Measurements from ENCODE around the gene SLC38A4. TPM values are rescaled to one million over a fixed set of nuclear protein-coding genes. Genes with fewer than 3 reads are reported as not detected.
"Not testable (repeated sequence)": the region's sequence is repeated elsewhere in the genome, so short reads cannot be mapped to it uniquely, and the experiment has no call there.

Gene SLC38A4
- total RNA-seq, 1 donor from 2014 or later: 1.9 TPM

- TF ChIP-seq, protein P1, sequence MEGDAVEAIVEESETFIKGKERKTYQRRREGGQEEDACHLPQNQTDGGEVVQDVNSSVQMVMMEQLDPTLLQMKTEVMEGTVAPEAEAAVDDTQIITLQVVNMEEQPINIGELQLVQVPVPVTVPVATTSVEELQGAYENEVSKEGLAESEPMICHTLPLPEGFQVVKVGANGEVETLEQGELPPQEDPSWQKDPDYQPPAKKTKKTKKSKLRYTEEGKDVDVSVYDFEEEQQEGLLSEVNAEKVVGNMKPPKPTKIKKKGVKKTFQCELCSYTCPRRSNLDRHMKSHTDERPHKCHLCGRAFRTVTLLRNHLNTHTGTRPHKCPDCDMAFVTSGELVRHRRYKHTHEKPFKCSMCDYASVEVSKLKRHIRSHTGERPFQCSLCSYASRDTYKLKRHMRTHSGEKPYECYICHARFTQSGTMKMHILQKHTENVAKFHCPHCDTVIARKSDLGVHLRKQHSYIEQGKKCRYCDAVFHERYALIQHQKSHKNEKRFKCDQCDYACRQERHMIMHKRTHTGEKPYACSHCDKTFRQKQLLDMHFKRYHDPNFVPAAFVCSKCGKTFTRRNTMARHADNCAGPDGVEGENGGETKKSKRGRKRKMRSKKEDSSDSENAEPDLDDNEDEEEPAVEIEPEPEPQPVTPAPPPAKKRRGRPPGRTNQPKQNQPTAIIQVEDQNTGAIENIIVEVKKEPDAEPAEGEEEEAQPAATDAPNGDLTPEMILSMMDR (IDR thresholded peaks at IDR 0.05): no peak
- ATAC-seq (no peak), DNase-seq (no peak)
- H3K27ac ChIP-seq: no peak overlapping the region
- H3K4me3 ChIP-seq: no peak overlapping the region
- H3K4me1 ChIP-seq: no peaks in the 10 kb centered on the region
- intact Hi-C loops (cut with DNase I): no loop called here
- no peaks in the 10 kb centered on the region for H3K36me3 ChIP-seq
- no peaks in the 10 kb centered on the region for H3K27me3 ChIP-seq
- H3K9me3 ChIP-seq: peaks cover 13% of the 10 kb centered on the region
Observed at GRCh38 chr12:46858368-46858767, 32.6 kb upstream of the SLC38A4 start.

GRCh38 chr12:46857486-46857885 lies 31.7 kb upstream of the SLC38A4 start:
- H3K27me3 ChIP-seq: no peaks in the 10 kb centered on the region
- no peak overlapping the region for H3K4me3 ChIP-seq
- TF ChIP-seq, protein P1 (IDR thresholded peaks at IDR 0.05): no peak
- H3K4me1 ChIP-seq: no peaks in the 10 kb centered on the region
- DNase-seq (no peak), ATAC-seq (no peak)
- intact Hi-C loops (cut with DNase I): no loop called here
- no peak overlapping the region for H3K27ac ChIP-seq
- no peaks in the 10 kb centered on the region for H3K36me3 ChIP-seq
- peaks cover 13% of the 10 kb centered on the region for H3K9me3 ChIP-seq

DNA sequence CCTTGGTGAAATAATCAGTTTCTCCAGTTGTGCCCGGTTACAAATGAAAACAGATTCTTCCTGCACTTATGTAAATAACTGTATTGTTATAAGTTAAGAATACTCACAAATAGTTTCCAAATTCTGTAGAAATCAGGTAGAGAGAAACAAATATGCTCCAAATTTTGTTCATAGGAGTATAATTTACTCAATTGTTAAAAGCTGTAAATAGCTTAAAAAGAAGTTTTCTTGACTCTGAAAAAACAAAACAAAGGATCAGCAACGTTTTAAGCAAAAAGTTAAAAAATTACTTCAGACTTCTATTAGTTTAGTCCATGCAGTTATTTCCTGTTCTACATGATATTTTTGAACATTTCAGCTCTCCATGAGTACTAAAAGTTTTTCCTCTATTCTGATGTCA lies 30.0 kb upstream of the SLC38A4 start:
- no peak for ATAC-seq
- H3K4me1 ChIP-seq: no peaks in the 10 kb centered on the region

DNA sequence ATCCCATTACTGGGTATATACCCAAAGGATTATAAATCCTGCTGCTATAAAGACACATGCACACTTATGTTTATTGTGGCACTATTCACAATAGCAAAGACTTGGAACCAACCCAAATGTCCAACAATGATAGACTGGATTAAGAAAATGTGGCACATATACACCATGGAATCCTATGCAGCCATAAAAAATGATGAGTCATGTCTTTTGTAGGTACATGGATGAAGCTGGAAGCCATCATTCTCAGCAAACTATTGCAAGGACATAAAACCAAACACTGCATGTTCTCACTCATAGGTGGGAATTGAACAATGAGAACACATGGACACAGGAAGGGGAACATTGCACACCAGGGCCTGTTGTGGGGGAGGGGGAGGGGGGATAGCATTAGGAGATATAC lies 28.4 kb upstream of the SLC38A4 start:
- intact Hi-C loops (cut with DNase I): not testable (repeated sequence)

More for the DNA sequence above, 30.0 kb upstream of the SLC38A4 start:
- DNase-seq: no peak
- H3K9me3 ChIP-seq: peaks cover 13% of the 10 kb centered on the region
- H3K27me3 ChIP-seq: no peaks in the 10 kb centered on the region
- H3K36me3 ChIP-seq: no peaks in the 10 kb centered on the region
- no peak overlapping the region for H3K27ac ChIP-seq
- intact Hi-C loops (cut with DNase I): no loop called here
- TF ChIP-seq, protein P1 (IDR thresholded peaks at IDR 0.05): no peak
- H3K4me3 ChIP-seq: no peak overlapping the region

GRCh38 chr12:46848792-46849191 lies 23.0 kb upstream of the SLC38A4 start:
- H3K9me3 ChIP-seq; H3K27ac ChIP-seq; DNase-seq; H3K4me3 ChIP-seq; ATAC-seq; H3K27me3 ChIP-seq; H3K36me3 ChIP-seq; intact Hi-C loops (cut with DNase I); H3K4me1 ChIP-seq: not testable (repeated sequence)

More for the DNA sequence above, 28.4 kb upstream of the SLC38A4 start:
- H3K9me3 ChIP-seq: peaks cover 13% of the 10 kb centered on the region
- H3K36me3 ChIP-seq, DNase-seq, H3K4me1 ChIP-seq, H3K27me3 ChIP-seq, ATAC-seq, H3K4me3 ChIP-seq, H3K27ac ChIP-seq: not testable (repeated sequence)

DNA sequence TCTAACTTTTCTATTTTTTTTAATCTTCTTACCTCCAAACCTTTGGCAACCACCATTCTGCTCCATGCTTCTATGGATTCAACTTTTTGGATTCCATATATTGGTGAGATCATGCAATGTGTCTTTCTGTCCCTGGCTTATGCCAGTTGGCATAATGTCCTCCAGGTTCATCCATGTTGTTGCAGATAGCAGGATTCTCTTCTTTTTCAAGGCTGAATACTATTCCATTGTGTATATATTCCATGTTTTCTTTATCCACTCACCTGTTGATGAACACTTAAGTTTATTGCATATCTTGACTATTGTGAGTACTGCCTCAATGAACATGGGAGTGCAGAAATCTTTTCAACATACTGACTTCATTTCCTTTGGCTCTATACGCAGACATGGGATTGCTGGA lies 21.2 kb upstream of the SLC38A4 start:
- DNase-seq (no peak), ATAC-seq (no peak)
- Histone ChIP-seq H3K4me3 (no peak overlapping the region), H3K36me3 (no peaks in the 10 kb centered on the region), H3K4me1 (no peaks in the 10 kb centered on the region), H3K9me3 (no peaks in the 10 kb centered on the region), H3K27me3 (no peaks in the 10 kb centered on the region), H3K27ac (no peak overlapping the region)
- intact Hi-C loops (cut with DNase I): no loop called here
- TF ChIP-seq, protein P1 (IDR thresholded peaks at IDR 0.05): no peak

DNA sequence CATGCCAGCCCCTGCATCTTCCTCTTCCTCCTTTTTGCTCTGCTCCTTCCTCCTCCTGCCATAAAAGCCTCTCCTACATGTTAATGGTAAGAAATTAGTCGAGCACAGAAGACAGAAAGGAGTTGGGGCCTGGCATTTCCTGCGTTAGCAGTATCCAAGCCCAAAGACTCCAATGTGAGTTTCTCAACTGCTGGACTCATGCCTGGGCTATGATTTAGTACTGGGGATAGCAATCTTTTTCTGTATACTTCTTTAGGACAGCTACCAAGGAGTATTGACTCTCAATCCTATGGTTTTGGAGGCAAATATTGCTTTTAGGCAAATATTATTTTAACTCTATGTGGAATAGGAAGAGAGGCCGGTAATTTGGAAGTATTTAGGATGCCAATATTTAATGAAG lies 18.0 kb upstream of the SLC38A4 start:
- Histone ChIP-seq H3K27ac (no peak overlapping the region), H3K27me3 (no peaks in the 10 kb centered on the region), H3K36me3 (no peaks in the 10 kb centered on the region), H3K4me3 (no peak overlapping the region), H3K4me1 (no peaks in the 10 kb centered on the region), H3K9me3 (no peaks in the 10 kb centered on the region)
- intact Hi-C loops (cut with DNase I): no loop called here
- no peak for DNase-seq
- TF ChIP-seq, protein P1 (IDR thresholded peaks at IDR 0.05): no peak
- ATAC-seq: no peak

Measured in upper lobe of right lung (tissue), 1 donor.